Lower leg skin (tissue), 4 donors: ENCODE data around the gene EXOSC10. TPM values are rescaled to one million over a fixed set of nuclear protein-coding genes. Genes with fewer than 3 reads are reported as not detected.

Experiments
- DNase-seq, 2 donors: peaks; one replicate each; pipeline ENCODE4 v3.0.0-alpha.2; 2019; ENCODE audit warnings: low spot score in 2 of 2
- H3K4me3 ChIP-seq: fragments of 200-600 bp; sonication (generic); 2 replicates; pipeline ENCODE4 v1.5.1; 2017; ENCODE audit warnings: mild to moderate bottlenecking, low read depth; ENCODE audit not compliant: poor library complexity, severe bottlenecking
- CTCF ChIP-seq, 3 donors: fragments of 450-650 bp; IDR thresholded peaks; one replicate each; pipeline ENCODE4 v1.5.1; 2016; ENCODE audit warnings: antibody characterized with exemption in 3 of 3, mild to moderate bottlenecking in 3 of 3, moderate library complexity in 2 of 3
- POLR2A ChIP-seq, 2 donors: fragments of 450-650 bp; IDR thresholded peaks; one replicate each; pipeline ENCODE4 v1.6.1; 2016 to 2017; ENCODE audit warnings: antibody characterized with exemption in 2 of 2, mild to moderate bottlenecking in 1 of 2, moderate library complexity in 1 of 2
- WGBS, 2 donors: methylation state at CpG; one replicate each; pipeline ENCODE4 v1.1.5; 2018; 5-methylcytosine and 5-hydroxymethylcytosine counted together
- intact Hi-C: fragments of 100-400 bp; cut with DNase I; formaldehyde crosslinking; loops from one replicate; pipeline ENCODE4 v1.15.0; 2023; ENCODE audit warnings: low total_unique reads
- total RNA-seq, 4 donors: library from RNA; depleted of rRNA; stranded (reverse); fragments of >200 nt; gene quantifications; one replicate each; pipeline ENCODE4 v1.1.0, GENCODE V29; 2016

Gene EXOSC10
- total RNA-seq, 4 donors from 2014 or later = 51.8 to 78.1 (median 65.3) TPM

DNA sequence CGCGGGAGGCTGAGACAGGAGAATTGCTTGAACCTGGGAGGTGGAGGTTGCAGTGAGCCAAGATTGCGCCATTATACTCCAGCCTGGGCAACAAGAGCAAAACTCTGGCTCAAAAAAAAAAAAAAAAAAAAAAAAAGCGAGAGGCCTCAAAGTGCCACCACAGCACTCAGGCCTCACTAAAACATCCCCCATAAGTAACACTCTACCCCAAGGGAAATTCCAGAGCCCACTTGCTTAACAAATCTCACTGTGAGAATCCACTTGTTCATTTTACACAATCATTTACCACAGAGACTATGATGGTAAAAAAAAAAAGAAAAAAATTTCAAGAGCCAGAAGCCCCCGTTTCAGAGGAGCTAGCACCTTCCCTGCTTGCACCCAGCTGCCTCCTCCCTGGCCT is 26.3 kb upstream of the EXOSC10 start:
- WGBS, 2 donors = 91 to 94% methylated on average over 5 of the region's 5 CpGs
- no peak for TF ChIP-seq CTCF (IDR thresholded peaks at IDR 0.05)
- no peak for TF ChIP-seq POLR2A (IDR thresholded peaks at IDR 0.05)
- no peak overlapping the region for H3K4me3 ChIP-seq

DNA sequence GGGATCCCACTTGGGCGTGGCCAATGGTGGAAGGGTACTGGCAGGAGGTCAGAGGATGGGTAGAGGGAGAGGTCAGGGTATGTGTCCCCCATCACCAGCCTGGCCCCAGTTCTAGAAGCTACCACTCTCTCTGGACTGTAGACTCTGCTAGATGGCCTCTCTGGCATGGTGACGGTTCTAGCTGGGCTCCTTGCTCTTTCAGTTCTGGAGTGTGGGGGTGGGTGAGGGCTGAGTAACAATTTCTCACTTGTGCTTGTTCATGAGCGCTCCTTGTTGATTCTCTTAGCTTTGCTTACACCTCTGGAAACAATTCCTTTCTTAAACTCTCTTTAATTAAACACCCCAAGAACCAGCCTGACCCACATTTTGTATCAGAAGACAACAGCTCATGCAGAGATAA is 25.3 kb upstream of the EXOSC10 start:
- no peak overlapping the region for H3K4me3 ChIP-seq
- 98 to 100% methylated on average over 3 of the region's 3 CpGs for WGBS, 2 donors
- TF ChIP-seq POLR2A (IDR thresholded peaks at IDR 0.05) (no peak), CTCF (IDR thresholded peaks at IDR 0.05) (no peak)
- DNase-seq = no peak
- intact Hi-C loops = no loop called here

More for the DNA sequence above, 26.3 kb upstream of the EXOSC10 start:
- intact Hi-C loops = no loop called here
- no peak for DNase-seq

- no peak overlapping the region for H3K4me3 ChIP-seq
- DNase-seq = no peak
- 92 to 95% methylated on average over 2 of the region's 2 CpGs for WGBS, 2 donors
- TF ChIP-seq POLR2A (IDR thresholded peaks at IDR 0.05) (no peak), CTCF (IDR thresholded peaks at IDR 0.05) (no peak)
- intact Hi-C loops = no loop called here
These were observed 16.6 kb upstream of the EXOSC10 start for GRCh38 chr1:11116318-11116717.

- WGBS, 2 donors = 94 to 96% methylated on average over 3 of the region's 3 CpGs
- TF ChIP-seq POLR2A (IDR thresholded peaks at IDR 0.05) = no peak
- intact Hi-C loops = no loop called here
- no peak for DNase-seq
- no peak overlapping the region for H3K4me3 ChIP-seq
These were observed 15.3 kb upstream of the EXOSC10 start for GRCh38 chr1:11114966-11115365.

DNA sequence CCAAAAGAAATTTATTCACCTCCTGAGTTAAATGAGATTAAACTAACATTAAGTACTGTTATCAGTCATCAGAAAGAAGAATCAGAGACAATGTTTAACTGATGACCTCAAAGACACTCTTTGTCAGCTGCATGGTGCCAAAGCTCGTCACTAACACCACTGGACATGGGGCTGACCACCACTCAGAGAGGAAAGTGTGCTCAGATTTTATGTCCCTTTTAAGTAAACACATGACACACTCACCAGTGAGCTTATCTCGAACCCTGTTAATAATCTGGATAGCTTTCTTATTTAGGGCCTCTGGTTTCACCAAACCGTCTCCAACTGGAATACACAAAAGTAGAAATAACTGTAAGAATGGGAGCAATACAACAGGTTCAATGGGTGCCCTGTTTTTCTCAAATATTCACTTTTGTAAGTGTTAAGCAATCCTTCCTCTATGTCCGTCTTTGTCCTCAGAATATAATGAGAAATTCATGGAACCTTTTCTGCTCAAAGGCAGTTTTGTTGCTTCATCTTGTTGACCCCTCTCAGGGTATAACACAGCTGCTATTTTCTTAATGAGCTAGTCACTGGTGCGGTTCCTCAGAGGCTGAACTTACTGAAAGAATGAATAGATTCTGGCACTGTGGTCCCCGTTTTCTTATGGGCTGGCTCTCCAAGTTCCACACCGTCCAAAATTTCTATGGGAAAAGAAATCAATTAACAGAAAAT is 9.5 kb upstream of the EXOSC10 start:
- intact Hi-C loops = no loop called here
- no peak for TF ChIP-seq CTCF (IDR thresholded peaks at IDR 0.05)
- TF ChIP-seq POLR2A (IDR thresholded peaks at IDR 0.05) = no peak
- peak in 1 of 2 donors; percentile 14 for DNase-seq
- 83 to 88% methylated on average over 7 of the region's 7 CpGs for WGBS, 2 donors
- no peak overlapping the region for H3K4me3 ChIP-seq

- TF ChIP-seq CTCF (IDR thresholded peaks at IDR 0.05) (no peak), POLR2A (IDR thresholded peaks at IDR 0.05) (no peak)
- no peak overlapping the region for H3K4me3 ChIP-seq
- WGBS, 2 donors = 92 to 95% methylated on average over 5 of the region's 5 CpGs
- intact Hi-C loops = no loop called here
- peak in 1 of 2 donors; percentile 45 for DNase-seq
These were observed 7.9 kb upstream of the EXOSC10 start for GRCh38 chr1:11107599-11107998.
